ENCODE results near the gene SH3RF3. TPM values are rescaled to one million over a fixed set of nuclear protein-coding genes. Genes with fewer than 3 reads are reported as not detected.

The SH3RF3 gene
- total RNA-seq, 1 donor from 2014 or later, result 10.8 TPM

DNA sequence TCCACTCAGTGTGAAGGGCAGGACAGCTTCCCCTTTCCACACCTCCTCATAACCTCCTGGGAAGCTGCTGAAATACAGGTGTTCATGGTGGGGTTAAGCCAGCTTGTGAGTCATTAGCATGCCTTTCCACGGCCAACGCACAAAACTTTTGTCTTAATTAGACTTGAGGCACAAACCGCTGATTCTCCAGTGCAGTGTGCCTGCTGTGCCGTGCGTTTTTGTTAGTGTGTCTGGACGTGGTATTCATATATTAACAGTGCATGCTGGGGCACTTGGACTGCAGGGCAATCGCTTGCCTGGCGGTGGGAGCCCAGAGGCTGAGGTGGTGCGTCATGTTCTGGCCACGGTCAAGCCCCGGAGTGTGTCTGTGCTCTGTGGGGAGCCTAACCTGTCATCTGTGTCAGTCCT, 156.2 kb downstream of the SH3RF3 start:
- intact Hi-C loops (cut with DNase I), result no loop called here
- Histone ChIP-seq H3K27me3 (no peaks in the 10 kb centered on the region), H3K4me3 (no peak overlapping the region), H3K4me1 (peaks cover 33% of the 10 kb centered on the region), H3K36me3 (no peaks in the 10 kb centered on the region), H3K27ac (no peak overlapping the region), H3K9me3 (no peaks in the 10 kb centered on the region)
- TF ChIP-seq POLR2A (IDR thresholded peaks at IDR 0.05), result no peak
- TF ChIP-seq, protein P1, sequence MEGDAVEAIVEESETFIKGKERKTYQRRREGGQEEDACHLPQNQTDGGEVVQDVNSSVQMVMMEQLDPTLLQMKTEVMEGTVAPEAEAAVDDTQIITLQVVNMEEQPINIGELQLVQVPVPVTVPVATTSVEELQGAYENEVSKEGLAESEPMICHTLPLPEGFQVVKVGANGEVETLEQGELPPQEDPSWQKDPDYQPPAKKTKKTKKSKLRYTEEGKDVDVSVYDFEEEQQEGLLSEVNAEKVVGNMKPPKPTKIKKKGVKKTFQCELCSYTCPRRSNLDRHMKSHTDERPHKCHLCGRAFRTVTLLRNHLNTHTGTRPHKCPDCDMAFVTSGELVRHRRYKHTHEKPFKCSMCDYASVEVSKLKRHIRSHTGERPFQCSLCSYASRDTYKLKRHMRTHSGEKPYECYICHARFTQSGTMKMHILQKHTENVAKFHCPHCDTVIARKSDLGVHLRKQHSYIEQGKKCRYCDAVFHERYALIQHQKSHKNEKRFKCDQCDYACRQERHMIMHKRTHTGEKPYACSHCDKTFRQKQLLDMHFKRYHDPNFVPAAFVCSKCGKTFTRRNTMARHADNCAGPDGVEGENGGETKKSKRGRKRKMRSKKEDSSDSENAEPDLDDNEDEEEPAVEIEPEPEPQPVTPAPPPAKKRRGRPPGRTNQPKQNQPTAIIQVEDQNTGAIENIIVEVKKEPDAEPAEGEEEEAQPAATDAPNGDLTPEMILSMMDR (IDR thresholded peaks at IDR 0.05), result no peak
- TF ChIP-seq POLR2AphosphoS5 (IDR thresholded peaks at IDR 0.05; ENCODE audit: insufficient read depth in 1 of 2, low read depth in 1 of 2), result no peak
- DNase-seq (ENCODE audit: extremely low spot score in 2 of 2), result no peak

DNA sequence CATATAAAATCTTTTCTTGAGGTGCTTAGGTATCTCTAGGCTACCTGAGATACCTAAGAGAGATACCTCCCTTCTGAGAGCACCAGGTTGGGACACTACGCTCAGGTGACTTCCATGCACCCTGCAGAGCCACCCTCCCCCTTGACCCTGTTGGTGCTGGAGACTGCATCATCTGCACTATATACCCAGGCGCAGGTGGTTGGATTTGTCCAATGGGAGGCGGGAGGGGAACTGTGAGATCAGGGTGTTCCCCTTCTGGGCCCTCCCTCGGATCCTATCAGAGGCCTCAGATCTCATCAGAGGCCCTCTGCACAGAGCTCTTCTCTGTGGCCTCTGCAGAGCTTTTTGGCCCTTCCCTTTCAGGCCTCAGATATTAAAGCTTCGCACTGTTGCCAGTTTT, 158.4 kb downstream of the SH3RF3 start:
- Histone ChIP-seq H3K9me3 (no peaks in the 10 kb centered on the region), H3K4me1 (peaks cover 33% of the 10 kb centered on the region), H3K4me3 (no peak overlapping the region), H3K36me3 (no peaks in the 10 kb centered on the region), H3K27me3 (no peaks in the 10 kb centered on the region), H3K27ac (no peak overlapping the region)
- intact Hi-C loops (cut with DNase I), result no loop called here
- no peak for DNase-seq (ENCODE audit: extremely low spot score in 2 of 2)
- TF ChIP-seq POLR2A (IDR thresholded peaks at IDR 0.05) (no peak), POLR2AphosphoS5 (IDR thresholded peaks at IDR 0.05; ENCODE audit: insufficient read depth in 1 of 2, low read depth in 1 of 2) (no peak)
- TF ChIP-seq, protein P1 (IDR thresholded peaks at IDR 0.05), result no peak

DNA sequence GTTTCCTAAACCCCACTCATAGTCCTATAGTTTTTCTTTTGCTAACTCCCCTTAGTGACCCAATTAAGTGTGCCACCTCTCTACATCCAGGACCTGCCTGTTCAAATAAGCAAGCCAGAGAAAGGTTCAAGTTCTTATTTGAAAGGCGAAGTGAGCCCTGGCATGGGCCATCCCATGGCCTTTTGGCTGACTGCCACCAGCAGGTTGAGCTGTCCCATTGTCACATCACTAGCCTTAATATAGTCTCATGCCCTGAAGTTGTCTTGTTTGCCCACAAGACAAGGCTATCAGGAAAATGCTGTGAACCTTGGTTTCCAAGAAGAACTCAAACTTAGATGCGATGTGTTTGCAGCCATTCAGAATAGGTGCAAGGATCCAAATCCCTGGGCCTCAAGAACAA, 158.8 kb downstream of the SH3RF3 start:
- intact Hi-C loops (cut with DNase I), result no loop called here
- Histone ChIP-seq H3K9me3 (no peaks in the 10 kb centered on the region), H3K36me3 (no peaks in the 10 kb centered on the region), H3K27ac (no peak overlapping the region), H3K4me3 (no peak overlapping the region), H3K4me1 (peaks cover 29% of the 10 kb centered on the region), H3K27me3 (no peaks in the 10 kb centered on the region)
- DNase-seq (ENCODE audit: extremely low spot score in 2 of 2), result no peak
- TF ChIP-seq POLR2AphosphoS5 (IDR thresholded peaks at IDR 0.05; ENCODE audit: insufficient read depth in 1 of 2, low read depth in 1 of 2) (no peak), POLR2A (IDR thresholded peaks at IDR 0.05) (no peak)
- TF ChIP-seq, protein P1 (IDR thresholded peaks at IDR 0.05), result no peak

DNA sequence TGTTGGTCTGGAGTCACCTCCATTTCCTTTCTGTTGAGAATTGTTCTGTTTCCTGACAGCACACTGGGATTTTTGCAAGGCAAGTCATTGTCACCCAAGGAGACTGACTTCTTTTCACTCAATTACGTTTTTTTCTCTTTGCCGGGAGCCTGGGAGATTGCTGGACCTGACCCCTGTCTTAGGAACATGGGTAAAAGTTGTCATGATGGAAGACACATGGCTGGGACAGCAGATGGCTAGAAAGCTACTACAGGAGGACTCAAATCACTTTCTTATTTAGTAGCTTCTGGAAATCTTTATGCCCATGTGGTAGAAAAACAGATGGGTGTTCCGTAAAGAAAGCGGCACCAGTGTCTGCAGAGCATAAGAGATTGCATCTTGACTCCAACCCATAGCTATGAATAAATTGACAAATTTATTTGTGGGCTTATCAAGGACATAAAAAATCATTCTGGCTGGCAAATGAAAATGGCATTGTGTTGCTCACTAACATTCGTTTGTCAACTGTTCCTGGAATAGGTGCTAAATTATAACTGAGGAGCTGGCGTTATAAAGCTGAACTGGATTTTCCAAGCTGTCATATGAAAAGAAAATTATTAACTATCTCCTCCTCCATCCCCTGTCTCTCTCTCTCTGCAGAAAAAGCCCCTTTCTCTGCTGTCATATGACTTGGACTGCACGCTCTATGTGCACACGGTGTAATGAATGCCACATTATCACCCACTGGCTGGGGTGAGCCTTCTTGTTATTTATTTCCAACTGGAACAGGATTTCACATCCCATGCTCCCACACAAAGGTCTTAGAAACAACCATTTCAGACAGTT, 159.8 kb downstream of the SH3RF3 start:
- TF ChIP-seq POLR2A (IDR thresholded peaks at IDR 0.05), result no peak
- TF ChIP-seq, protein P1 (IDR thresholded peaks at IDR 0.05), result no peak
- TF ChIP-seq POLR2AphosphoS5 (IDR thresholded peaks at IDR 0.05; ENCODE audit: insufficient read depth in 1 of 2, low read depth in 1 of 2), result no peak
- no peak for DNase-seq (ENCODE audit: extremely low spot score in 2 of 2)
- intact Hi-C loops (cut with DNase I), result no loop called here
- no peaks in the 10 kb centered on the region for H3K36me3 ChIP-seq
- no peak overlapping the region for H3K4me3 ChIP-seq
- no peak overlapping the region for H3K27ac ChIP-seq
- H3K9me3 ChIP-seq, result no peaks in the 10 kb centered on the region
- peaks cover 19% of the 10 kb centered on the region for H3K4me1 ChIP-seq
- no peaks in the 10 kb centered on the region for H3K27me3 ChIP-seq

DNA sequence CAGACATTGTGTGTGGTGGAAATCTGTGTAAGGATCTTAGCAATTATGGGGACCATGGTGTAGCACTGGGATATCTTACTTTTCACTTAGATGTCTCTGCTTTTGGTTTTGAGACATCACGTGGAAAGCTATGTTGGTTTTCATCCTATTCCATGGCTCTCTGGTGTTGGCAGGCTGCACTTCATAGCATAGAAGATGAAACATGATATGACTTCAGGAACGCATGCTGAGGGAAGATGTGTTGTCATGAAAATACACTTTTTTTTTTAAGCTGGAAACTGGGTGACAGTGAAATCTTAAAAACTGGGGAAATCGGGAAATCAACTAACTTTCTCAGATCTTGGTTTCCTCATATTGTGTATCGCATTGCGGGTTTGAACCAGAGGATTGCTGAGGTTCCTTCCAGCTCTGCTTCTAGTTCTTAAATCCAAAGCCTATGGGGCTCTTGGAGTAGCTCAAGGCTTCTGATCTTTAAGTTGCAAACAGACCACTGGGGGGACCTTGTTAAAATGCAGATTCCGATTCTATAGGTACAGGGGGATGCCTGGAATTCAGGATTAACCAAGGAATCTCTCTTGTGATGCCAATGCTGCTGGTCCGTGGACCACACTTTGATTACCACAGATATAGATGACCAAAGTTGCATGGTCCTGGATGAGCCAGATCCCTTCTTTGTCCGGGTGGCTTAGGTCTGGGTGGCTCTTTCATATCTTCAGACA, 160.7 kb downstream of the SH3RF3 start:
- no peaks in the 10 kb centered on the region for H3K27me3 ChIP-seq
- H3K4me3 ChIP-seq, result no peak overlapping the region
- intact Hi-C loops (cut with DNase I), result no loop called here
- DNase-seq (ENCODE audit: extremely low spot score in 2 of 2), result no peak
- no peak for TF ChIP-seq POLR2AphosphoS5 (IDR thresholded peaks at IDR 0.05; ENCODE audit: insufficient read depth in 1 of 2, low read depth in 1 of 2)
- TF ChIP-seq, protein P1 (IDR thresholded peaks at IDR 0.05), result no peak
- TF ChIP-seq POLR2A (IDR thresholded peaks at IDR 0.05), result no peak
- H3K4me1 ChIP-seq, result peaks cover 11% of the 10 kb centered on the region
- no peaks in the 10 kb centered on the region for H3K9me3 ChIP-seq
- no peaks in the 10 kb centered on the region for H3K36me3 ChIP-seq
- H3K27ac ChIP-seq, result no peak overlapping the region

Measured in vagina (tissue), 2 donors.